Mucosa of gallbladder (tissue), 1 donor: Measurements from ENCODE around the gene SPANXD. TPM values are rescaled to one million over a fixed set of nuclear protein-coding genes. Genes with fewer than 3 reads are reported as not detected.
"Not testable (repeated sequence)": the region's sequence is repeated elsewhere in the genome, so short reads cannot be mapped to it uniquely, and the experiment has no call there.

Experiments
- DNase-seq: peaks from one replicate; pipeline ENCODE4 v3.0.0-alpha.2; 2020; ENCODE audit warnings: low spot score
- total RNA-seq: library from RNA; stranded (reverse); gene quantifications from one replicate; pipeline ENCODE4 v1.2.1, GENCODE V29; 2021
- donor health status: DM: no; HTN: no; CAD: no.

Gene SPANXD, protein sequence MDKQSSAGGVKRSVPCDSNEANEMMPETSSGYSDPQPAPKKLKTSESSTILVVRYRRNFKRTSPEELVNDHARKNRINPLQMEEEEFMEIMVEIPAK
- total RNA-seq = not detected

GRCh38 chrX:141698639-141699038, at the start of gene SPANXD:
TSS of gene SPANXD (minus strand) at chrX:141698739. CDS start at chrX:141698405, 334 bp downstream.
- not testable (repeated sequence) for DNase-seq

GRCh38 chrX:141742666-141743065, 44.1 kb upstream of the SPANXD start:
- no peak for DNase-seq

DNA sequence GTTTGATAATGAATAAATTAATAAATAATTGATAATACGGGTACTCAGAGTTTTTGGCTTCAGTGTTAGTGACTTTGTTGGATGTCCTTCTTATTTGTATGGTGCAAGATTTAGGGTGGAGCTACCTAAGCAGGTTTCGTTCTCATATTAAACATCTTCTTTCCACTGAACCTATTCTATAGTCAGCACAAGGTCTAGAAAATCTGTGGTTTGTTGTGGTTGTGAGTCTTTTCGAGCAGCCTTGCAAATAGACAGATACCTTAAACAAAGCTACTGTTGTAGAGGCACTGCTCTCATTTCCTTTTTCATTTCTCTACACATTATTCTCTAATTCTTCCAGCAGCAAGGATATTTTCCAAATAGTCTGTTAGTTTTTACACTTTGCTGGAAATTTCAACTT, 38.1 kb upstream of the SPANXD start:
- DNase-seq = no peak

- no peak for DNase-seq
Observed at GRCh38 chrX:141733371-141733770, 34.8 kb upstream of the SPANXD start.

DNA sequence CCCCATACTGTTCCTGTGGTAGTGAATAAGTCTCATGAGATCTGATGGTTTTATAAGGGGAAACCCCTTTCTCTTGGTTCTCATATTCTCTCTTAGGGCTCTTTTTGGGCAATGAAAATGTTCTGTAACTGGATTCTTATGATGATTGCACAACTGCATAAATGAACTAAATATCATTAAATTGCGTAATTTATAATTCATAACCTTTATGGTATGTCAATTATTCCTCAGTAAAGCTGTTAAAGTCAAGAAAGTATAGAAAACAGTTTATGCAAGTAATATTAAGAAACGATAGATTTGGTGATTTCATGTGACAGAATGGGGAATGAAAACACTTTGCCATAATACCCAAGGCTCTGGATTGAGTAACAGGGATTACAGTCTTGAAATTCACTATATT, 33.5 kb upstream of the SPANXD start:
- no peak for DNase-seq

GRCh38 chrX:141724186-141724585, 25.6 kb upstream of the SPANXD start:
- DNase-seq = no peak

GRCh38 chrX:141714680-141715079, 16.1 kb upstream of the SPANXD start:
- no peak for DNase-seq

GRCh38 chrX:141701072-141701471, 2.5 kb upstream of the SPANXD start:
- DNase-seq = no peak

DNA sequence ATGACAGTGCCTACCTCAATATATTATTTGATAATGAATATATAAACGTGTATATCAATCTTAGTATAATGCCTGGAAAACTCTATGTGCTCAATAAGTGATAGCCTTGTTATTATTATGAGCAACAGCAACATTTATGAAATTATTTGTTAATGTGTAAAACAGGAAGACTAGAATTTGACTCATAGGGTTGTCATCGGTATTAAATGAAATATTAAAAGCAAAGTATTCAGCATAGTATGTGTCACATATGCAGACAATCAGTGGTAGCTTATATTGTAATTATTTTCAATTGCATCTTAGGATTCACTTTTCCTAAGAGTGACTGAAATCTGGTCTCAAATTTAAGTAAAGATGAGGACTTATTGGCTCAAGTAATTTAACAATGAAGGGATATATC, 24.6 kb downstream of the SPANXD start:
- no peak for DNase-seq

GRCh38 chrX:141669689-141670088, 28.9 kb downstream of the SPANXD start:
- no peak for DNase-seq

DNA sequence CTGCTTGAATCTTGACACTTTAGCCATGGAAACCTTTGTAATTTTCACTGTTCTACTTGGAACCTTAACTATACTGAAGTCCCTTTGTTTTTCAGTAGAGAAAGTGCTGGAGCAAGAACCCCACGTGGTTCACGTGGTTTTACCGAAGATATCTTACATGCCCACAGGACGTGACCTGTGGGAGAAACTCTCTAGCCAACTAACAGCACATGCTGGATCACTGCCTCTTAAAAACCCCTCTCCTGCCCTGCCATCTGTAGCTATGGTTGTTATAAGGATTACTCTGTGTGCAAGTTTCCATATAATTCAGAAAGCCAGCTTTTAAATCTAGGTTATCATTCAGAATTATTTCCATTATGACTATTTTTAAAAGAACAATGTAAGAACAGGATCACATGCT, 30.2 kb downstream of the SPANXD start:
- no peak for DNase-seq

DNA sequence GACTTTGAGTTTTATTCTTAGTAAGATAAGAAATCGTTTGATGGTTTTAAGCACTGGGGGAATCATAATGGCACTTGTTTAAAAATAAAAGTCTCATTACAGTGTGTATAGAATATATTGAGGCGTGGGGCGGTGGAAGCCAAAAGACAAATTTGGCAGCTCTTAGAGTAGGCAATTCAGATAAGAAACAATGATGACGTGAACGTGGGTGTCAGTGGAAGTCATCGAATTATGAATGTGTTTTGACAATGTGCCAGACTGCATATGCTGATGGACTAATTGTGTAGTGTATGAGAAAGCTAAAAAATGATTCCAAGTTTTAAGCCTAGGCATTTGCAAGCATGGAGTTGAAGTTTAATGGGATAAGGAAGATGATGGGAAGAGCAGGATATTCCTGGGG, 35.8 kb downstream of the SPANXD start:
- no peak for DNase-seq

DNA sequence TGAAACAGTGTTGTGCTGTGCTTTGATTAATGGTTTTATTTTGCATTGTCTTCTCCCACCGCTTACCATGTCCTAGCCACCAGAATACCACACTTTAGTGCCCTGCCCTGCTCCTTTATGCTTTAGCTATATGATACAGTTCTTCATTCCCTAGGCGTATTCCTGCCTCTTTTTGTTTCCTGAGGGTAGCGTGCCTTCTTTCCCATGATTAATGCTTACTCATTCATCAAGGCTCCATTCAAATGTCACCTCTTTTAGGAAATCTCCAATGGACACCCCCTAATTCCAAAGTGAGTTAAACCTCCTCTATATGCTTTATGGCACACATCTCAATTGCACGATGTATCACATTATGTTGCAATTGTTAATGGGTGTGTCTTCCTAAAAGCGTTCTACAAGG, 46.3 kb downstream of the SPANXD start:
- no peak for DNase-seq

Other genes with a start within 250 kb of the SPANXD start
- gene SPANXA1, start 114.0 kb downstream of the SPANXD start, total RNA-seq = not detected
- gene SPANXA2, start 109.0 kb downstream of the SPANXD start, total RNA-seq = not detected
- gene MAGEC3, start 139.6 kb upstream of the SPANXD start, total RNA-seq = not detected
- gene MAGEC1, start 205.2 kb upstream of the SPANXD start, total RNA-seq = not detected